Cortex of kidney (tissue), 1 donor: Measurements from ENCODE around the gene STXBP2.

ENCODE experiments used
- DNase-seq: peaks from one replicate; lab custom pipeline; 2025; lab: John Stamatoyannopoulos, UW

STXBP2 gene

GRCh38 chr19:7612282-7613274 is 24.3 kb upstream of the STXBP2 start:
- no peak for DNase-seq

DNA sequence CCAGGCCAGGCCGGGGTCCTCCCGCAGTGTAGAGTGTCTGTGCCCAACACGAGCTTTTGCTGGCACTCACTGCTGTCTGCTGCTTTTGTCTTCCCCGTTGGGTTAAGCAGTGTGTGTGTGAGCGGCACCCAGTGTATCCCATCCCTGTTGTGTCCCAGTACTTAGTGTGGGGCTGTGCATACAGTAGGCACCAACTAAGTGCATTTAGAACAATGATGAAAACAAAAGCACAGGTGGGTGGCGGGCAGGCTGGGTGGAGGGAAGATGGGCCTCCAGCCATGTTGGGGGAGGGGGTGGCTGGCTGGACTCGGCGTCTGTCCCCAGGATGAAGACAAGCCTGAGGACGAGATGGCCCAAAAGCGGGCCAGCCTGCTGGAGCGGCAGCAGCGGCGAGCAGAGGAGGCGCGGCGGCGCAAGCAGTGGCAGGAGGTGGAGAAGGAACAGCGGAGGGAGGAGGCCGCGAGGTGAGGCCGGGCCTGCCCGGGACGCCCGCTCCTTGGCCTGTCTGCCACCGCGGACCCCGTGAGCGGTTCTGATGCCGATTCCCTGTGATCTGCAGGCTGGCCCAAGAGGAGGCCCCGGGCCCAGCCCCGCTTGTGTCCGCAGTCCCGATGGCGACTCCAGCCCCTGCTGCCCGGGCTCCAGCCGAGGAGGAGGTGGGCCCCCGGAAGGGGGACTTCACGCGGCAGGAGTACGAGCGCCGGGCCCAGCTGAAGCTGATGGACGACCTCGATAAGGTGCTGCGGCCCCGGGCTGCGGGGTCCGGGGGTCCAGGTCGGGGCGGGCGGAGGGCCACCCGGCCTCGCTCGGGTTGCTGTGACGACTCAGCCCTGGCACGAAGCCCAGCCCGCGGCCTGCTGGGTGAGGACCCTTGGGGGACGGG is 21.8 kb upstream of the STXBP2 start:
- DNase-seq, result no peak

GRCh38 chr19:7617172-7617571 is 19.7 kb upstream of the STXBP2 start:
- DNase-seq, result no peak

- no peak for DNase-seq
Observed at GRCh38 chr19:7617735-7618134, 19.2 kb upstream of the STXBP2 start.

- no peak for DNase-seq
Observed at GRCh38 chr19:7618348-7618747, 18.6 kb upstream of the STXBP2 start.

GRCh38 chr19:7618771-7619510 is 18.0 kb upstream of the STXBP2 start:
- no peak for DNase-seq

DNA sequence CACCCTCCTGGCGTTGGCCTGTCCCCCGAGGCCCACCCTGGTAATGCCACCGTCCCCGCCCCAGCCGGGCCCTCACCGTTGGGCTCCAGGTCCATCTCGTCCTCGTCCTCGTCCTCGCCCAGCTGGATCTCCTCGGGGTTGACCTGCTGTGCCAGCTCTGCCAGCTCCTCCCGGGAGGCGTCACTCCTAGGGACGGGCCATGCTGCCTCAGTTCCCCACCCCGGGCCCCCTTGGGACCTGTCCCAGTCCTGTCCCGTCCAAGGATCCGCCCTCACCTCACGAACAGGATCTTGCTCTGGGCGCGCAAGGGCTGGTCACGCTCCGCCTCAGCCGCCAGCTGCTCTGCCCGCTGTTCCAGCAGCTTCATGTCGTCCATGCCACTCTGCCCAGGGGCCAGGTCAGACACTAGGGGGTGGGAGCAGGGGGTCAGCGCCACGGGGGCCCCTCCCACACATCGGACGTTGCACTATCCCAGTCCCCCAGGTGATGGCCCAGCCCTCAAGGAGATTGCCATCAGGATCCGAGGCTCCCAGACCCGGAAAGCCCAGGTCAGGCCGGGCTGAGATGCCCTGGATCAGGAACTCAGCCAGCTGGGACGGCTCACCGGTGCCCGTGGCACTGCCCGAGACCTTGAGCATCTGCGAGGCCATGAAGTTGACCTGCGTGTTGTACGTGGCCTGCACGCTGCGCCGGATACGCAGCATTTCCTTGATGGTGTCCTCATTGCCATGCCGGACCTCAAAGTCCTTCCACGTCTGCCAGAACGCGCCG is 17.1 kb upstream of the STXBP2 start:
- no peak for DNase-seq

- DNase-seq, result no peak
Observed at GRCh38 chr19:7620442-7621412, 16.2 kb upstream of the STXBP2 start.

DNA sequence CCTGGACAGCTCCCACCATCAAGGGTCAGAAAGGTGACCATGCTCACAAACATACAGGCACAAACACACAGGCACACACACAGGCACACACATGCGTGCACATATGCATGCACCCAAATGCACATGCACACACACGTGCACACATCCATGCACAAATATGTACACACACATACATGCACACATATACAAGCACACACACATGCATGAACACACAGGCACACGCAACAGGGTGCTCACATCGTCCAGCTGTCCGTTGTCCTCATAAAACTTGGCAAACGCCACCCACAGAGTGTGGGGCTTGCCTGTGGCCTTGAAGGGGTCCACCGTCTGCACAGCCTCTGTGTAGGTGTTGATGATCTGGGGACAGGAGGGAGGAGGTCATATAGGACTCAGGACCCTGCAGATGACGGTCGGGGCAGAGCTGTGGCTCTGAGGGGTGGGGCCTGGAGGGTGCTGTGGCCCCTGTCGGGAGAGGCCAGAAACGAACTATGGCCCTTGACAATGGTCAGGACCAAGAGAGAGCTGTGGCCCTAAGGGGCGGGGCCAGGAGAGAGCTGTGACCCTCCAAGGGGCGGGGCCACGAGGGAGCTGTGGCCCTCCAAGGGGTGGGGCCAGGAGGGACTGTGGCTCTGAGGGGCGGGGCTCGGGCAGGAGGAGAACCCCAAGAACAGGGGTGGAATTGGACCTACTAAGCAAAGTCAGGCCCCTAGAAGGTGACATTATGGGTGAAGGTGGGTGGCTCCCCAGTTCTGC is 13.8 kb upstream of the STXBP2 start:
- no peak for DNase-seq

- DNase-seq, result no peak
Observed at GRCh38 chr19:7623725-7624603, 12.9 kb upstream of the STXBP2 start.

DNA sequence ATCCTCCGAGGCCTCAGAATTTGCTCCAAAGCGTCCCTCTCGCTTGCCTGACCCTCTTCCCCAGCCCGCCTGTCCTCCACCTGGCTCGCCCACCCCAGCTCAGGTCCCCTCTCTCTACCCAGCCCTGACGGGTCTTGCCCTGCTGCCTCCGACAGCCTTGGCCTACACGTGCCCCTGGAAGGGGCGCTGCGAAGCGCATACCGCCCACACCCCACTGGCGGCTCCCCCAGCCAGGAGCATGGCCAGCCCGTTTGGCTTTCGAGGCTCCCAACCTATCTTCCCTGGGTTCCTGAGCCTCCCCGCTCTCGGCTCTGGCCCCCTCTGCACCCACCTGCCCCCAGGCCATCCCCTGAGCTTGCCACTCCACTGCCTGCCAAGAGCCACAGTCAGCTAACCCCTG is 12.1 kb upstream of the STXBP2 start:
- no peak for DNase-seq

DNA sequence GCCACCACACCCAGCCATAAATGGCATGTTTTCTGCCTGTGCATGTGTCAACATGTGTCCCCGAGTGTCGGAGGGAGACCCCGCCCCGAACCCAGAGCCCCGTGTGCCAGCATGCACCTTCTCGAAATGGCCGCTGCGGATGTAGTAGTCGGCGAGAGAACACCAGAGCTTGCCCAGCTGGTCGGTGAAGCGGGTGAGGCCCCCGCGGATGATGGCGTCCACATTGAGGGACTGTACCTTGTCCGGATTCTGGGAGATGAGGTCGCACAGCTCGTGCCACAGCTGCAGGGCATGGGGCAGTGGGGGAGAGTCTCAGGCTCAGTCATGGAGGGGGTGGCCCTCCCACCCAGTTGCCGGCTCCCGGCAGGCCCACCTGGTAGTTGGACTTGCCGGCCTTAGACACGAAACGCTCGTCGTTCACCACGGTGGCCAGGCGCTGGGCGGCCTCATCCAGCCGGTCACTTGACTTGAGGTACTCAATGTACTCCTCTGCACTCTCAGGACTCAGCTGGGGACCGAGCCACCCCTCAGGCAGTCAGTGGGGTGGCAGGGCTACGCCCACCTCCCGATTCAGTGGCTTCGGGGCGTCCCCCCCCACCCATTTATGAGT is 11.0 kb upstream of the STXBP2 start:
- no peak for DNase-seq

- DNase-seq, result no peak
Observed at GRCh38 chr19:7627166-7627565, 9.7 kb upstream of the STXBP2 start.

DNA sequence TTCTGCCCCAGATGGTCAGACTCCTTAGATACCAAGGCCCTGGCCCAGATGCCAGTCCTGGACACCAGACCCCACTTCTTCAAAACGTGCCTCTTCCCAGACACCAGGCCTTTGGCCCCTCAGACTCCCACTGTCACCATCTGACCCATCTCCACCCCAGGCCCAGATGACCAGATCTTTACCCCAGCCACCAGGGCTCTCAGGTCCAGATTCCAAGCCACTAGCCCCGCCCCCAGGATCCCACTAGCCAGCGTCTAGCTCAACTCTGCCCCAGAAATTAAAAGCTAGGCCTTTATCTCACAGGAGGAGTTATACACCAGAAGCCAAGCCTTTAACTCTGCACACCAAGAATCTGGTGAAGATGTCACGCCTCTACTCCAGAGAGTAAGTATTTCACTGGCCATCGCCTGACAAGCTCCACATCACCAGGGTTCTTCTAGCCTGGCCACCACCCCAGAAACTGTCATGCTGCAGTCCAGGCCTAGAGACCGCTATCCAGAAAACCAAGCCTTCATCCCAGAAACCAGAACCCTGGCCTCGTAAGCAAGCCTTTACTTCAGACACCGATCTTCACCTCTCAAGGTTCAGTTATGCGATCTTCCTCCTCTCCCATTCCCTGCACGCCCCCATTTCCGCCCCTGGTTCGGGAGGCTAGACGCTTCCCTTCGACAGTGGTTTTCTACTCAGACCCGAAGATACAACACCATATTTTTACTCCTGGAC is 8.2 kb upstream of the STXBP2 start:
- no peak for DNase-seq

DNA sequence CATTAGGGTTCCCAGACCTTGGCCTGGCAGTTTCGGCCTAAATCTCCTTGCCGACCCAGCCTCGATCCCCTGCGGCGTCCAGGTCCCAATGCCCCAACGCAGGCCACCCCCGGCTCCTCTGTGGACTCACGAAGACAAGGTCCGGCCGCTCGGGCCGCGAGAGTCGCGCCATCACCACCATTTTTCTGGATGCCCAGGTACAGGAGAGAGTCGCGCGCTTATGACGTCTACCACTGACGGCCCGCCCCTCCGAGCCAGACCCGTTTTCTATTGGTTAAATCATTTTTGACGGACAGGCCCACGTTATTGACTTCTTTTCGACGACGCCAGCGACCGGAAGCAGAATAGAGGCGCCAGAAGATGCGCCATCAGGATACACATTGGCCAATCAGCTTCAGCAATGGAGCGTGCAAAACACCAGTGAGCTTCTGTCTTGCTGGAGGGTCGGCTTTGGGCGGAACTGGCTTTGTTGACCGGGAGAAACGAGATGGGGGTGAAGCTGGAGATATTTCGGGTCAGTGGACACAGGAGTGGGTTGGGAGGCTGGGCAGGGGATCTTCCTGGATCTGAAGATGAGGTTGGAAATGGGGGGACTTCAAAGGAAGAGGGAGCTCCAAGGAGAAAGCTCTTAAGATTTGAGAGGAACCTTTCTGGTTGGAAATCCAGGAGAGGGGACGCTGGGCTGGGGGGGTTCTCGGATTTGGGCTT is 7.4 kb upstream of the STXBP2 start, which contains the start of the genes PET100 and XAB2:
Gene PET100, plus strand, starts transcription at position 447 of the 708 bp plus-strand sequence. Its CDS starts 41 bp downstream, at position 488.
Gene XAB2, minus strand, starts transcription at position 199 of the 708 bp plus-strand sequence. Its CDS starts 18 bp downstream, at position 181.
- DNase-seq, result peak; percentile 76

DNA sequence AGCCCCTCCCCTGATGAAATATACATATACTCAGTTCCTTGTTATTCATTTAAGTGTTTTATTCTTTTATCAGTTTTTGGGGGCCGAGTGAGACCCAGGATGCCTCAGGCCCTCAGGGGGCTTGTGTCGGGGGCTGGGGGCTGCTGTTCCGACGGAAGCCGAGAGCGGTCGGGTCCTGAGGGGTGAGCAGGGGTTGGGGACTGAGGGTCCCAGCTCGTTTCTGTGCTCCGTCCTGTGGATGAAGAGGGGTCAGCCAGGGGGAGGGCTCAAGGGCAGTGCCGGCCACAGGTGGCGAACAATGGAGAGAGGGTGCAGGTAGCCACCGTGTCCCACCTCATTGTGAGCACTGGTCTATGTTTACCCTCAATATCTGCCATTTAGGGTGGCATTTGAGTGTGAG is 5.3 kb upstream of the STXBP2 start:
- DNase-seq, result no peak
